HepG2 (cell line): ENCODE results near the gene ZC3H4. TPM values are rescaled to one million over a fixed set of nuclear protein-coding genes. Genes with fewer than 3 reads are reported as not detected.

Experiments used
- ARNTL ChIP-seq: sonication (generic); formaldehyde crosslinking; IDR thresholded peaks from 2 replicates; pipeline ENCODE4 v1.4.0; 2020; ENCODE audit warnings: mild to moderate bottlenecking, missing genetic modification reagents
- ATM ChIP-seq: fragments of 450-650 bp; IDR thresholded peaks from 2 replicates; pipeline ENCODE4 v1.7.1; 2017; ENCODE audit warnings: mild to moderate bottlenecking, borderline replicate concordance
- CBX1 ChIP-seq: IDR thresholded peaks from one replicate; pipeline ENCODE4 v1.6.1; 2016; ENCODE audit warnings: antibody characterized with exemption, low read depth
- HHEX ChIP-seq: IDR thresholded peaks from 2 replicates; pipeline ENCODE4 v1.6.1; 2016; ENCODE audit warnings: control low read depth
- HMGXB3 ChIP-seq: sonication (generic); formaldehyde crosslinking; IDR thresholded peaks from 2 replicates; pipeline ENCODE4 v1.4.0; 2020; ENCODE audit warnings: missing genetic modification reagents, borderline replicate concordance
- LBX2 ChIP-seq: sonication (generic); formaldehyde crosslinking; IDR thresholded peaks from 2 replicates; pipeline ENCODE4 v1.5.0; 2020; ENCODE audit warnings: missing genetic modification reagents, mild to moderate bottlenecking, borderline replicate concordance
- MXD1 ChIP-seq: sonication (generic); formaldehyde crosslinking; IDR thresholded peaks from 2 replicates; pipeline ENCODE4 v1.4.0; 2020; ENCODE audit warnings: mild to moderate bottlenecking, missing genetic modification reagents
- NR1H2 ChIP-seq: sonication (generic); formaldehyde crosslinking; IDR thresholded peaks from 2 replicates; pipeline ENCODE4 v1.8.1; 2022; ENCODE audit warnings: low read depth, missing genetic modification reagents, borderline replicate concordance
- NR2C2 ChIP-seq: sonication (generic); formaldehyde crosslinking; IDR thresholded peaks from 2 replicates; pipeline ENCODE4 v1.4.0; 2020; ENCODE audit warnings: missing genetic modification reagents, mild to moderate bottlenecking, moderate library complexity, borderline replicate concordance
- POLR2AphosphoS5 ChIP-seq: IDR thresholded peaks from 2 replicates; pipeline ENCODE4 v1.6.1; 2012; ENCODE audit warnings: low read depth, low read length
- RBAK ChIP-seq: sonication (generic); formaldehyde crosslinking; IDR thresholded peaks from 2 replicates; pipeline ENCODE4 v1.5.1; 2020; ENCODE audit warnings: mild to moderate bottlenecking, missing genetic modification reagents
- SP140L ChIP-seq: sonication (generic); formaldehyde crosslinking; IDR thresholded peaks from 2 replicates; pipeline ENCODE4 v1.4.0; 2020; ENCODE audit warnings: missing genetic modification reagents, borderline replicate concordance
- TEAD3 ChIP-seq: optimal IDR thresholded peaks from 2 replicates; pipeline ENCODE3; 2016; ENCODE audit warnings: borderline replicate concordance
- ZFP41 ChIP-seq: sonication (generic); formaldehyde crosslinking; IDR thresholded peaks from 2 replicates; pipeline ENCODE4 v1.4.0; 2020; ENCODE audit warnings: mild to moderate bottlenecking, missing genetic modification reagents, borderline replicate concordance
- ZMAT5 ChIP-seq: sonication (generic); formaldehyde crosslinking; IDR thresholded peaks from 2 replicates; pipeline ENCODE4 v1.5.0; 2020; ENCODE audit warnings: mild to moderate bottlenecking, low read depth, missing genetic modification reagents, borderline replicate concordance
- ZNF232 ChIP-seq: sonication (generic); formaldehyde crosslinking; IDR thresholded peaks from 2 replicates; pipeline ENCODE4 v1.4.0; 2020; ENCODE audit warnings: missing genetic modification reagents, borderline replicate concordance
- ZNF253 ChIP-seq: sonication (generic); formaldehyde crosslinking; IDR thresholded peaks from 2 replicates; pipeline ENCODE4 v1.8.0; 2022; ENCODE audit warnings: mild to moderate bottlenecking, missing genetic modification reagents, borderline replicate concordance
- ZNF263 ChIP-seq: sonication (generic); formaldehyde crosslinking; IDR thresholded peaks from 2 replicates; pipeline ENCODE4 v1.4.0; 2020; ENCODE audit warnings: missing genetic modification reagents
- ZNF362 ChIP-seq: sonication (generic); formaldehyde crosslinking; IDR thresholded peaks from 2 replicates; pipeline ENCODE4 v1.4.0; 2020; ENCODE audit warnings: missing genetic modification reagents, mild to moderate bottlenecking, borderline replicate concordance
- ZNF430 ChIP-seq: sonication (generic); formaldehyde crosslinking; IDR thresholded peaks from 2 replicates; pipeline ENCODE4 v1.9.0; 2021; ENCODE audit warnings: mild to moderate bottlenecking, missing genetic modification reagents
- ZNF607 ChIP-seq: sonication (generic); formaldehyde crosslinking; IDR thresholded peaks from 2 replicates; pipeline ENCODE4 v1.5.1; 2020; ENCODE audit warnings: missing genetic modification reagents, mild to moderate bottlenecking, borderline replicate concordance
- ZNF7 ChIP-seq: IDR thresholded peaks from 2 replicates; pipeline ENCODE4 v1.6.1; 2016; ENCODE audit warnings: missing biosample characterization, missing genetic modification reagents
- ZNF740 ChIP-seq: sonication (generic); formaldehyde crosslinking; IDR thresholded peaks from 2 replicates; pipeline ENCODE4 v1.4.0; 2020; ENCODE audit warnings: missing genetic modification reagents
- ZNF891 ChIP-seq: sonication (generic); formaldehyde crosslinking; IDR thresholded peaks from 2 replicates; pipeline ENCODE4 v1.5.0; 2020; ENCODE audit warnings: mild to moderate bottlenecking, missing genetic modification reagents
- polyA plus RNA-seq, 8 experiments: library from polyadenylated mRNA; depleted of rRNA in 3 of 8; stranded (reverse) in 7 of 8; unstranded in 1 of 8; fragments of >200 nt; fragmentation: Illumina TruSeq in 4 of 8; extraction: Trizol in 4 of 8; gene quantifications; 2 replicates each; pipeline versions ENCODE4 v1.2.1 to v1.2.3, GENCODE V29; 2011 to 2016; ENCODE audit warnings: low read depth in 4 of 8, missing spikeins in 1 of 8, mixed read lengths in 1 of 8; ENCODE audit not compliant: insufficient read depth in 1 of 8
- total RNA-seq, 5 experiments: library from RNA; depleted of rRNA; stranded (reverse); fragments of >200 nt; fragmentation: Illumina TruSeq; extraction: Trizol; gene quantifications; 2 replicates each; pipeline ENCODE4 v1.2.3, GENCODE V29; 2016; ENCODE audit warnings: low read depth in 1 of 5

The ZC3H4 gene
- total and polyA plus RNA-seq, 2 of the 13 experiments (the other 11 are each of a cell fraction or from before 2014, with no cell fraction given) = 1.8 to 10.7 TPM

GRCh38 chr19:47107202-47107952 is 6.2 kb downstream of the ZC3H4 start (continued):
- peak; percentile 19; the same call in 1 of the 2 replicates for TF ChIP-seq HMGXB3 (CRISPR knock-in tag)
- TF ChIP-seq ZNF7 (CRISPR knock-in tag) = peak; percentile 68; the same call in 1 of the 2 replicates
- no peak for TF ChIP-seq SP140L (CRISPR knock-in tag)
- TF ChIP-seq LBX2 (CRISPR knock-in tag) = no peak
- no peak for TF ChIP-seq CBX1
- TF ChIP-seq ATM = no peak
- TF ChIP-seq ZNF607 (CRISPR knock-in tag) = no peak
- TF ChIP-seq ZMAT5 (CRISPR knock-in tag) = no peak
- TF ChIP-seq ZNF263 (CRISPR knock-in tag) = no peak
- no peak for TF ChIP-seq ZNF740 (CRISPR knock-in tag)
- TF ChIP-seq NR2C2 (CRISPR knock-in tag) = peak; percentile 32; the same call in 1 of the 2 replicates
- no peak for TF ChIP-seq RBAK (CRISPR knock-in tag)
- TF ChIP-seq ZNF232 (CRISPR knock-in tag) = no peak
- TF ChIP-seq ZNF891 (CRISPR knock-in tag) = no peak
- TF ChIP-seq HHEX = no peak
- TF ChIP-seq MXD1 (CRISPR knock-in tag) = no peak
- peak; percentile 81; the same call in 1 of the 2 replicates for TF ChIP-seq ZNF362 (CRISPR knock-in tag)
- TF ChIP-seq ZNF430 = no peak
- TF ChIP-seq POLR2AphosphoS5 = no peak; the same call in 1 of the 2 replicates
- TF ChIP-seq TEAD3 = peak; percentile 43
- TF ChIP-seq ZNF253 (CRISPR knock-in tag) = no peak
- TF ChIP-seq ZFP41 (CRISPR knock-in tag) = no peak
- TF ChIP-seq NR1H2 (CRISPR knock-in tag) = no peak
- no peak for TF ChIP-seq ARNTL (CRISPR knock-in tag)
